ENCODE data around the gene C2orf69. TPM values are rescaled to one million over a fixed set of nuclear protein-coding genes. Genes with fewer than 3 reads are reported as not detected.

The C2orf69 gene
- total RNA-seq, 2 experiments from 2014 or later: 14.0 to 17.5 TPM

GRCh38 chr2:199865905-199866304 lies 45.2 kb upstream of the C2orf69 start:
- no peaks in the 10 kb centered on the region for H4K20me1 ChIP-seq (ENCODE audit: insufficient read depth, low read length)
- H3K9me2 ChIP-seq (ENCODE audit: insufficient read depth, low read length): no peaks in the 10 kb centered on the region; the same call in 1 of the 2 replicates
- no TSS peak for BruUV-seq (replicated peaks)

GRCh38 chr2:199868431-199869226 lies 42.5 kb upstream of the C2orf69 start:
- H3K4me3 ChIP-seq (ENCODE audit: low read depth, low read length, poor library complexity, severe bottlenecking): no peak overlapping the region
- no peaks in the 10 kb centered on the region for H3K36me3 ChIP-seq (ENCODE audit: insufficient read depth, low read length)
- no peak for TF ChIP-seq CTCF (conservative IDR thresholded peaks at IDR 0.05; ENCODE audit: low read length)
- no peak for TF ChIP-seq EZH2phosphoT487 (IDR thresholded peaks at IDR 0.05; ENCODE audit: borderline replicate concordance, low read depth, low read length)
- POLR2A ChIA-PET: interaction anchor here (0.7 kb wide), 1 partner anchor 287 kb away, joined by 3 read pairs; no protein-coding TSS in a partner anchor
- CTCF ChIA-PET (ENCODE audit: unreplicated experiment): no interaction called here
- H3K79me2 ChIP-seq (ENCODE audit: insufficient read depth, low read depth, low read length): no peaks in the 10 kb centered on the region
- BruUV-seq (replicated peaks): no TSS peak
- intact Hi-C loops (cut with micrococcal nuclease; ENCODE audit: unreplicated experiment): loop anchor here (10.0 kb wide), 1 partner anchor 76 kb away; no protein-coding TSS in a partner anchor
- DNase-seq (ENCODE audit: low spot score): no peak
- no peaks in the 10 kb centered on the region for H3K4me1 ChIP-seq (ENCODE audit: insufficient read depth, low read length, poor library complexity, severe bottlenecking)
- no peak overlapping the region for H3K4me2 ChIP-seq (ENCODE audit: low read length)
- H4K20me1 ChIP-seq (ENCODE audit: insufficient read depth, low read length): no peaks in the 10 kb centered on the region
- H3K9me3 ChIP-seq (ENCODE audit: low read length): no peaks in the 10 kb centered on the region
- H2AFZ ChIP-seq (ENCODE audit: low read length): no peak overlapping the region
- H3K9me2 ChIP-seq (ENCODE audit: insufficient read depth, low read length): no peaks in the 10 kb centered on the region; the same call in 1 of the 2 replicates
- H3K27ac ChIP-seq (ENCODE audit: low read depth, low read length, poor library complexity, severe bottlenecking): no peak overlapping the region

More at GRCh38 chr2:199865905-199866304, 45.2 kb upstream of the C2orf69 start:
- no peaks in the 10 kb centered on the region for H3K79me2 ChIP-seq (ENCODE audit: insufficient read depth, low read depth, low read length)
- ChIA-PET POLR2A (interaction anchor here (0.6 to 1.2 kb wide), 2 partner anchors 63 to 223 kb away, joined by 3 to 4 read pairs; no protein-coding TSS in a partner anchor), CTCF (ENCODE audit: unreplicated experiment) (no interaction called here)
- H3K4me1 ChIP-seq (ENCODE audit: insufficient read depth, low read length, poor library complexity, severe bottlenecking): no peaks in the 10 kb centered on the region
- H3K4me2 ChIP-seq (ENCODE audit: low read length): no peak overlapping the region
- H2AFZ ChIP-seq (ENCODE audit: low read length): no peak overlapping the region
- no peak for TF ChIP-seq EZH2phosphoT487 (IDR thresholded peaks at IDR 0.05; ENCODE audit: borderline replicate concordance, low read depth, low read length)
- intact Hi-C loops (cut with micrococcal nuclease; ENCODE audit: unreplicated experiment): loop anchor here (10.0 kb wide), 1 partner anchor 79 kb away; no protein-coding TSS in a partner anchor
- H3K27ac ChIP-seq (ENCODE audit: low read depth, low read length, poor library complexity, severe bottlenecking): no peak overlapping the region
- H3K4me3 ChIP-seq (ENCODE audit: low read depth, low read length, poor library complexity, severe bottlenecking): no peak overlapping the region
- DNase-seq (ENCODE audit: low spot score): no peak
- no peaks in the 10 kb centered on the region for H3K9me3 ChIP-seq (ENCODE audit: low read length)
- H3K36me3 ChIP-seq (ENCODE audit: insufficient read depth, low read length): no peaks in the 10 kb centered on the region

- TF ChIP-seq CTCF (conservative IDR thresholded peaks at IDR 0.05; ENCODE audit: low read length) (no peak), EZH2phosphoT487 (IDR thresholded peaks at IDR 0.05; ENCODE audit: borderline replicate concordance, low read depth, low read length) (no peak)
- no peak for DNase-seq (ENCODE audit: low spot score)
- Histone ChIP-seq H3K9me2 (ENCODE audit: insufficient read depth, low read length) (no peaks in the 10 kb centered on the region; the same call in 1 of the 2 replicates), H2AFZ (ENCODE audit: low read length) (no peak overlapping the region), H3K36me3 (ENCODE audit: insufficient read depth, low read length) (no peaks in the 10 kb centered on the region), H4K20me1 (ENCODE audit: insufficient read depth, low read length) (no peaks in the 10 kb centered on the region), H3K4me3 (ENCODE audit: low read depth, low read length, poor library complexity, severe bottlenecking) (no peak overlapping the region), H3K4me2 (ENCODE audit: low read length) (no peak overlapping the region), H3K4me1 (ENCODE audit: insufficient read depth, low read length, poor library complexity, severe bottlenecking) (no peaks in the 10 kb centered on the region), H3K27ac (ENCODE audit: low read depth, low read length, poor library complexity, severe bottlenecking) (no peak overlapping the region), H3K9me3 (ENCODE audit: low read length) (peaks cover 4% of the 10 kb centered on the region; the same call in 1 of the 2 replicates), H3K79me2 (ENCODE audit: insufficient read depth, low read depth, low read length) (no peaks in the 10 kb centered on the region)
- no TSS peak for BruUV-seq (replicated peaks)
- CTCF ChIA-PET (ENCODE audit: unreplicated experiment): no interaction called here
- POLR2A ChIA-PET: interaction anchor here (0.6 to 0.7 kb wide), 2 partner anchors 287 to 348 kb away, joined by 3 read pairs; no protein-coding TSS in a partner anchor
- intact Hi-C loops (cut with micrococcal nuclease; ENCODE audit: unreplicated experiment): loop anchor here (10.0 kb wide), 1 partner anchor 76 kb away; no protein-coding TSS in a partner anchor
Observed at GRCh38 chr2:199869227-199869541, 41.9 kb upstream of the C2orf69 start.
